ENCODE measurements around the gene SLC41A3. TPM values are rescaled to one million over a fixed set of nuclear protein-coding genes. Genes with fewer than 3 reads are reported as not detected.

The SLC41A3 gene
- total RNA-seq, 4 donors from 2014 or later: 32.3 to 51.3 (median 44.0) TPM

DNA sequence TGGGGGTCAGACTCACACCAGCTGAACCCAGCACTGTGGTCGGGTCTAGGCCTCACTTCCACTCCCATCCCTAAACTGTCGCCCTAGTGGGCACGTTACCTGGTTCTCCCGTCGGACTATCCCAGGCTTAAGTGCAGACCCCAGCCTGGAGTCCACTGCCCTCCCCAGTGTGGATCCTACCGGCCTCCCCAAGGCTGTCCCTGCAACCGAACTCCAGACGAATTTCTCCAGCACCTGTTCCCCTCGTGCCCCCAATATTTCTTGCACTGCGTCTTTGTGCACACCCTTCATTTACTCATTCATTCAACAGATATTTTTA, 26.5 kb downstream of the SLC41A3 start:
- Histone ChIP-seq H3K27ac (no peak overlapping the region), H3K36me3 (no peaks in the 10 kb centered on the region), H3K4me1 (peaks cover 10% of the 10 kb centered on the region), H3K27me3 (no peaks in the 10 kb centered on the region), H3K4me3 (no peak overlapping the region), H3K9me3 (no peaks in the 10 kb centered on the region)
- no peak for DNase-seq (ENCODE audit: low spot score in 2 of 2)
- TF ChIP-seq EP300 (IDR thresholded peaks at IDR 0.05) (no peak), POLR2AphosphoS5 (IDR thresholded peaks at IDR 0.05) (no peak), POLR2A (IDR thresholded peaks at IDR 0.05) (no peak)
- TF ChIP-seq, protein P1, sequence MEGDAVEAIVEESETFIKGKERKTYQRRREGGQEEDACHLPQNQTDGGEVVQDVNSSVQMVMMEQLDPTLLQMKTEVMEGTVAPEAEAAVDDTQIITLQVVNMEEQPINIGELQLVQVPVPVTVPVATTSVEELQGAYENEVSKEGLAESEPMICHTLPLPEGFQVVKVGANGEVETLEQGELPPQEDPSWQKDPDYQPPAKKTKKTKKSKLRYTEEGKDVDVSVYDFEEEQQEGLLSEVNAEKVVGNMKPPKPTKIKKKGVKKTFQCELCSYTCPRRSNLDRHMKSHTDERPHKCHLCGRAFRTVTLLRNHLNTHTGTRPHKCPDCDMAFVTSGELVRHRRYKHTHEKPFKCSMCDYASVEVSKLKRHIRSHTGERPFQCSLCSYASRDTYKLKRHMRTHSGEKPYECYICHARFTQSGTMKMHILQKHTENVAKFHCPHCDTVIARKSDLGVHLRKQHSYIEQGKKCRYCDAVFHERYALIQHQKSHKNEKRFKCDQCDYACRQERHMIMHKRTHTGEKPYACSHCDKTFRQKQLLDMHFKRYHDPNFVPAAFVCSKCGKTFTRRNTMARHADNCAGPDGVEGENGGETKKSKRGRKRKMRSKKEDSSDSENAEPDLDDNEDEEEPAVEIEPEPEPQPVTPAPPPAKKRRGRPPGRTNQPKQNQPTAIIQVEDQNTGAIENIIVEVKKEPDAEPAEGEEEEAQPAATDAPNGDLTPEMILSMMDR (IDR thresholded peaks at IDR 0.05): no peak
- 67% methylated on average over 10 of the region's 10 CpGs for WGBS

DNA sequence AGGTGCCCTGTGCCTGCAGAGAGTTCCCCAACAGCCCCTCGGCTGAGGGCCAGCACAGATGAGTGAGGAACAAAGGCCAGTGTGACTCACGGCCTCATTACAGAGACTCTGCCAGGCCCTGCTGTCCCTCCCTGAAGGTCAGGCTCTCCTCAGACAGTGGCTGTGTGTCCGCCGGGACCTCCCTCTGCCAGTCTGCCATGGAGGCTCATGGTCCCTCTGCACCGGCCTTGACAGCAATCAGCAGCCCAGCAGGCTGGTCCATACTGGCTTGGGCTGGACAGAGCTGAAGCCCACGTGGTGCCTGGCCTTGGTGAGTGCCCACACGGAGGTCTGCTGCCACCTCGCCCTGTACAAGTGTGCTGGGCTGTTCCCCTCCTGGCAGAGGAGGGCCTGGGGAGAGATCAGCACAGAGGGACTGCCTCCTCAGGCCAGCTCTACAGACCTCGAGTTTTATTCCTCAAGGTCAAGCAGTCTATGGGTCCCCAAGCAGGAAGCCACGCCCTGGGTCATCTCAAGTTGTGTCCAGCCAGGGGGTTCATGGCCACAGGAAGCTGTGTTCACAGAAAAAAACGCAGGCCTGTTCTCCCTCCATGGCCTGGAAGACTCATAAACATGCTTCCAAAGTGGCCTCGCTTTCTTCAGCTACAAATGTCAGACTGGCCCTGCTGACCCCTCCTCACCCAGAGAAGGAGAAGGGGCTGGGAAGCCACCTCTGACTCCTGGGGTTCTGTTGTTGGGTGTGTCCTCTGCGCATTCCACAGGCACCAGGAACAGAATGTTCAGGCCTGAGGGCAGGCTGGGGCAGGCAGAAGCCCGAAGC, 27.0 kb downstream of the SLC41A3 start:
- Histone ChIP-seq H3K27ac (no peak overlapping the region), H3K4me1 (peaks cover 10% of the 10 kb centered on the region), H3K27me3 (no peaks in the 10 kb centered on the region), H3K36me3 (no peaks in the 10 kb centered on the region), H3K4me3 (no peak overlapping the region), H3K9me3 (no peaks in the 10 kb centered on the region)
- DNase-seq (ENCODE audit: low spot score in 2 of 2): no peak
- no peak for TF ChIP-seq EP300 (IDR thresholded peaks at IDR 0.05)
- TF ChIP-seq POLR2A (IDR thresholded peaks at IDR 0.05): no peak
- no peak for TF ChIP-seq POLR2AphosphoS5 (IDR thresholded peaks at IDR 0.05)
- TF ChIP-seq, protein P1 (IDR thresholded peaks at IDR 0.05): no peak
- WGBS: 72% methylated on average over 10 of the region's 14 CpGs

DNA sequence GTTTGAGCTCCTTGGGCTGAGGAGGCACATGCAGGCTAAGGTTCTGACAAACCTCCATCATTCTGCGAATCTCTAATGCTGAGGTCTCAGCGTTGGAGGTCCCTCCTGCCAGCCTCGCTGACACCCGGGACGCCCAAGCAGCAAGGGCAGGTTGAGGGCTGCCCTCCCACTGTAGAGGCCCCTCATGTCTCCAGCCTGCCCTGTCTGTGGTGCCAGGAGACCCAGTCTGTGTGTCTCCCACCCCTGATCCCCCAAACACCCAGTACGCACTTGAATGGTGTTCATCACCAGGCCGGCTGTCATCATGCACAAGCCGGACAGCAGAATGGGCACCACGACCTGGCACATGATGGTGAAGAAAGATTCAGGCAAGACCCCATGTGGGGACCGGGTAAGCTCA, 27.8 kb downstream of the SLC41A3 start:
- Histone ChIP-seq H3K36me3 (no peaks in the 10 kb centered on the region), H3K4me1 (peaks cover 10% of the 10 kb centered on the region), H3K27me3 (no peaks in the 10 kb centered on the region), H3K27ac (no peak overlapping the region), H3K4me3 (no peak overlapping the region), H3K9me3 (no peaks in the 10 kb centered on the region)
- 91% methylated on average over 6 of the region's 10 CpGs for WGBS
- DNase-seq (ENCODE audit: low spot score in 2 of 2): peak in 1 of 2 donors; percentile 57
- TF ChIP-seq EP300 (IDR thresholded peaks at IDR 0.05) (no peak), POLR2A (IDR thresholded peaks at IDR 0.05) (no peak), POLR2AphosphoS5 (IDR thresholded peaks at IDR 0.05) (no peak)
- TF ChIP-seq, protein P1 (IDR thresholded peaks at IDR 0.05): no peak

DNA sequence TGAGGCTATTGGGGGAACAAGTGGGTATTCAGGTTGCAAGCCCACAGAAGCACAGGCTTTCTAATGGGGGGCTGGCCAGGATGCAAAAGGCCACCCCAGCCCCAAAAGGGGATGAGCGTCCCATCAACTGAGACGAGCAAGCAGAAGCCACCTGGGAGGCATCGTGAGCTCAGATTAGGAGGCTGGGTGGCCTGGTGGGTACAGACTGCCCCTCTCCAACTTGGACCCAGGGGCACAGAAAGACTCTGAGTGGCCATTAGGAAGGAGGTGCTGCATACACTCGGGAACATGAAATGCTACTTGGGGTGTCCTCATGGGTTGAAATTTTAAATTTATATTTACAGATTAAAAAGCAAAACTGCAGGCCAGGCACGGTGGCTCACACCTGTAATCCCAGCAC, 29.1 kb downstream of the SLC41A3 start:
- no peak overlapping the region for H3K27ac ChIP-seq
- no peaks in the 10 kb centered on the region for H3K27me3 ChIP-seq
- peaks cover 5% of the 10 kb centered on the region for H3K36me3 ChIP-seq
- peaks cover 10% of the 10 kb centered on the region for H3K4me1 ChIP-seq
- no peak overlapping the region for H3K4me3 ChIP-seq
- 100% methylated on average over 5 of the region's 5 CpGs for whole genome bisulfite sequencing
- TF ChIP-seq, protein P1 (IDR thresholded peaks at IDR 0.05): no peak
- TF ChIP-seq POLR2A (IDR thresholded peaks at IDR 0.05): no peak
- no peak for TF ChIP-seq EP300 (IDR thresholded peaks at IDR 0.05)
- TF ChIP-seq POLR2AphosphoS5 (IDR thresholded peaks at IDR 0.05): no peak
- no peak for DNase-seq (ENCODE audit: low spot score in 2 of 2)
- H3K9me3 ChIP-seq: no peaks in the 10 kb centered on the region

DNA sequence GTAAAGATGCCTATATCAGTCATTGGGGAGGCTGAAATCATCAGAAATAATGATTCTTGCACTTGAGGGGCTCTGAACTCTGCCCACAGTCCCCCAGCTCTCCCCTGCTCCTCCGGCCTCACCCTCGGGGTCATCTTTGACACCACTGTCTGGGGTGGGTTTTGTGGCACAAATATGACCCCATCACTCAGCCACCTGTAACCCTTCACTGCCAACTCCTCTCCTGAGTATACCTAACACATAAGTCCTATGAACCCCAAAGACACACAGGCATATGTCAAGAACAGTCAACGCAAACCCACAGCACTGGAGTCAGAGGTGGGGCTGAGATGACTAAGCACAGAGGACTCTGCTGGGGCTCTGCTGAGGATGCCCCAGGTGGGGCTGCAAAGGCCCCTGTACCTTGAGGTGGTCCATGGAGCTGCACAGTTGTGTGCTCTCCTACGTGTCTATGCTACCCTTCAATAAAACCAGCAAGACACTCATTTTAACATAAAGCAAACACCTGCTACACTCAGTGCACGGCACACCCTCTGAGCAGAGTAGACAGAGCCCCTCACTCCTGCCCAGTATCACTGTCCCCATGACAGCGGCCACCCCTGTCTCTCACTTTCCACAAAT, 29.9 kb downstream of the SLC41A3 start:
- WGBS: 94% methylated on average over 4 of the region's 6 CpGs
- peaks cover 9% of the 10 kb centered on the region for H3K36me3 ChIP-seq
- DNase-seq (ENCODE audit: low spot score in 2 of 2): peak in 1 of 2 donors; percentile 26

More for the DNA sequence above, 29.9 kb downstream of the SLC41A3 start:
- H3K9me3 ChIP-seq: no peaks in the 10 kb centered on the region
- H3K27ac ChIP-seq: no peak overlapping the region
- no peaks in the 10 kb centered on the region for H3K27me3 ChIP-seq
- TF ChIP-seq EP300 (IDR thresholded peaks at IDR 0.05) (no peak), POLR2AphosphoS5 (IDR thresholded peaks at IDR 0.05) (no peak), POLR2A (IDR thresholded peaks at IDR 0.05) (no peak)
- TF ChIP-seq, protein P1 (IDR thresholded peaks at IDR 0.05): no peak
- H3K4me1 ChIP-seq: peaks cover 10% of the 10 kb centered on the region
- no peak overlapping the region for H3K4me3 ChIP-seq

Measured in suprapubic skin (tissue), 4 donors.